ENCODE measurements around the gene HBE1.

GRCh38 chr11:5251746-5252145, 18.0 kb downstream of the HBE1 start:
- TF ChIP-seq POLR2A (IDR thresholded peaks at IDR 0.05) (no peak), POLR2AphosphoS5 (IDR thresholded peaks at IDR 0.05) (no peak)

All from sigmoid colon (tissue), 4 donors.